Measurements from ENCODE around the gene VIPR1. TPM values are rescaled to one million over a fixed set of nuclear protein-coding genes. Genes with fewer than 3 reads are reported as not detected.

Gene VIPR1, protein sequence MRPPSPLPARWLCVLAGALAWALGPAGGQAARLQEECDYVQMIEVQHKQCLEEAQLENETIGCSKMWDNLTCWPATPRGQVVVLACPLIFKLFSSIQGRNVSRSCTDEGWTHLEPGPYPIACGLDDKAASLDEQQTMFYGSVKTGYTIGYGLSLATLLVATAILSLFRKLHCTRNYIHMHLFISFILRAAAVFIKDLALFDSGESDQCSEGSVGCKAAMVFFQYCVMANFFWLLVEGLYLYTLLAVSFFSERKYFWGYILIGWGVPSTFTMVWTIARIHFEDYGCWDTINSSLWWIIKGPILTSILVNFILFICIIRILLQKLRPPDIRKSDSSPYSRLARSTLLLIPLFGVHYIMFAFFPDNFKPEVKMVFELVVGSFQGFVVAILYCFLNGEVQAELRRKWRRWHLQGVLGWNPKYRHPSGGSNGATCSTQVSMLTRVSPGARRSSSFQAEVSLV
- total RNA-seq, result 0.31 TPM

DNA sequence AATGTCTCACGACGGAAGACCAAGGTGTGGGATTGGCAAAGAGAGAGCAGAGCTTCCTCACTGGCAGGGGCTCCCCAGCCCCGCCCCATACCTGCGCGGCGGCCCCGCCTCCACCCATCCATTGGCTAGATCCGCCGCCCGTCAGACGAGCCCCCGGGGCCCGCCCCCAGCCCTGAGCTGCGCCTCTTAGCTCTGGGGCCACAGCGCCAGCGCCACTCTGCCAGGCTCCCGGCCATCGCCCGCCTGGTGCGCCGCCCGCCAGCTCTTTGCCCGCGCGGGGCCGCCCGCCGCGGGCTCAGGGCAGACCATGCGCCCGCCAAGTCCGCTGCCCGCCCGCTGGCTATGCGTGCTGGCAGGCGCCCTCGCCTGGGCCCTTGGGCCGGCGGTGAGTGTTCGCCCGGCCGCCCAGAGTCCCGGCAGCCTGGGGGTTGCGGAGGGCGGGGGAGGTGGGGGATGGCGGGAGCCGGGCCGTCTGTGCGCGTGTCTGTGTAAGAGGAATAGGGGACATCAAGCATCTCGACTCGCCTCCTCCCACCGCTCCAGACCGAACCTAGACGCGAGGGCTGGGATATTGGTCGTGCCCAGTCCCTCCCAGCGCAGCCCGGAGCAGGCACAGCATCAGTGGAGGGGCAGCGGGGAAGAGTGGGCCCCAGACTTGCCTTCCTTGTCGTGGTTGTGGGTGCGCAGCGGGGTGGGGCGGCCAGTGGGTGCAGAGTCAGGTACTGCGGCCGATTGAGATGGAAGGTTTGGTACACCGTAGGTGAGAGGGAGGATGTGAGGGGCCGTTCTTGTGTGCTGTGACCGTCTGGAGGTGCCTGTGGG is at the start of gene VIPR1:
Gene VIPR1 (plus strand): TSS at position 215 of the 822 bp plus-strand sequence. CDS start 93 bp downstream, at position 308.

DNA sequence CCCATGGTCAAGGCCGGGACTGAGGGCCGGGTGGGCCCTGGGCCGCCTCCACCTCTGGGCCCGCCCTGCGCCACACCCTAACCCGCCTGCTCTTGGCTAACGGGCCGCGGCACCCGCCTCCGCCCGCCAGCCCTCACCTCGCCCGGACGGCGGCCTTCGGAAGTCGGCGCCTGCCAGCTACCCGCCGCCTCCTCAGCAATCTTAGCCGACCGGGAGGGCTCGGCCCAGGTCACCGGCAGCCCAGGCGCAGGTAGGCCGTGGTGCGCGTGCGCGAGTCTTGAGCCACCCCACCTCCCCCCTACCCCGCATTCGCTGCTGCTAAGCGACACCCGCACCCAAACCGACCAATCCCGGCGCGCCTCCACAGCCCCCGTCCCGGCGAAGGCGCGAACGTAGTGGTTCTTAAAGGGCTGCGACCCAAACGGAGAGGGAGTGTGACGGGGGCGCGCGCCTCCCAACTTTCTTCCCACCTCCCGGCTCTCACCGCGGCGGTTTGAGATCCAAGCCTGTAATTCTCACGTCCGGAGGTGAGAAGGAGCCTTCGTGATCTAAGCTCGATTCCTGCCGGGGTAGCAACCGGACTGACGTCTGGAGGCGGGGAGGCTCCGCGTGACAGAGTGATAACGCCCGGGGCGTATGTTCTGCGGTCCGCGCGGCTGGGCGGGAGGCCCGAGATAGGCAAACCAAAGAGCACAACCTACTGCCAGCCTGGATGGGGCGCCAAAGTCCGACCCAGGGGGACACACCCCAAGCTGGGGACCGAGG is 79.4 kb downstream of the VIPR1 start, which contains the start of gene SEC22C:
Gene SEC22C (minus strand): TSS at position 259 of the 765 bp plus-strand sequence. CDS start 12,921 bp downstream, outside the sequence.

Small RNAs within 50 kb of the gene (small RNA-seq; reads per million reads assigned to genes)
- not detected for gene AC092047.1 (ENCODE audit: low replicate concordance)

Other genes starting within 250 kb of the VIPR1 start
- 7.8 TPM for gene CCK, start 236.5 kb upstream of the VIPR1 start, total RNA-seq
- gene LYZL4, start 92.0 kb upstream of the VIPR1 start, total RNA-seq, result not detected
- gene SEC22C, start 79.3 kb downstream of the VIPR1 start, total RNA-seq, result 72.3 TPM
- gene SS18L2, start 88.2 kb downstream of the VIPR1 start, total RNA-seq, result 25.4 TPM
- gene NKTR, start 98.0 kb downstream of the VIPR1 start, total RNA-seq, result 449 TPM
- 24.4 TPM for gene ZBTB47, start 151.1 kb downstream of the VIPR1 start, total RNA-seq
- not detected for gene KLHL40, start 182.9 kb downstream of the VIPR1 start, total RNA-seq
- gene HHATL, start 200.2 kb downstream of the VIPR1 start, total RNA-seq, result 1.3 TPM